H1 (cell line): ENCODE data around the gene SKP2. TPM values are rescaled to one million over a fixed set of nuclear protein-coding genes. Genes with fewer than 3 reads are reported as not detected.

Experiments used
- CTCF ChIA-PET: fragments of 300-600 bp; sonication (Branson Sonifier 250); formaldehyde crosslinking; loops from one replicate; lab custom pipeline; 2021; ENCODE audit not compliant: partially characterized antibody; lab: Charles Lee
- POLR2A ChIA-PET: fragments of 300-600 bp; sonication (Branson Sonifier 250); formaldehyde crosslinking; loops from one replicate; lab custom pipeline; 2021; ENCODE audit warnings: inconsistent platforms; ENCODE audit not compliant: partially characterized antibody; lab: Charles Lee
- DNase-seq, 2 experiments: peaks; one replicate each; pipeline versions ENCODE4 v3.0.0 to v3.0.0-alpha.2; 2010 to 2022; ENCODE audit warnings: low spot score in 2 of 2, low read depth in 1 of 2, mixed read lengths in 1 of 2
- FAIRE-seq: peaks from 2 replicates; lab custom pipeline; 2011; peaks lifted over from hg19 to GRCh38; lab: Jason Lieb, UNC
- H2AFZ ChIP-seq: 2 replicates; pipeline ENCODE4 v1.8.1; 2012; ENCODE audit warnings: low read length, inconsistent platforms
- H2AK5ac ChIP-seq: 2 replicates; pipeline ENCODE4 v1.6.1; 2013; ENCODE audit warnings: low read depth, low read length
- H2BK120ac ChIP-seq: replicated peaks from 2 replicates; pipeline ENCODE3; 2013; ENCODE audit warnings: low read depth, low read length, inconsistent platforms
- H2BK12ac ChIP-seq: 2 replicates; pipeline ENCODE4 v1.6.1; 2013; ENCODE audit warnings: low read depth, low read length
- H2BK15ac ChIP-seq: 2 replicates; pipeline ENCODE4 v1.6.1; 2013; ENCODE audit warnings: low read length
- H2BK20ac ChIP-seq: 2 replicates; pipeline ENCODE4 v1.6.1; 2013; ENCODE audit warnings: low read length
- H2BK5ac ChIP-seq: 2 replicates; pipeline ENCODE4 v1.6.1; 2013; ENCODE audit warnings: low read depth, low read length
- H3K14ac ChIP-seq: 2 replicates; pipeline ENCODE4 v1.6.1; 2013; ENCODE audit warnings: inconsistent platforms; ENCODE audit not compliant: insufficient read length
- H3K18ac ChIP-seq: 2 replicates; pipeline ENCODE4 v1.6.1; 2013; ENCODE audit warnings: low read length; ENCODE audit errors: extremely low read depth
- H3K23ac ChIP-seq: 2 replicates; pipeline ENCODE4 v1.6.1; 2013; ENCODE audit warnings: inconsistent platforms; ENCODE audit not compliant: insufficient read length
- H3K23me2 ChIP-seq: 2 replicates; pipeline ENCODE4 v1.6.1; 2013; ENCODE audit warnings: low read depth, low read length
- H3K27ac ChIP-seq: 2 replicates; pipeline ENCODE4 v1.6.1; 2011; ENCODE audit warnings: low read depth, low read length, inconsistent platforms
- H3K27me3 ChIP-seq, 4 experiments: replicated peaks in 1 of 4; 1 replicate in 1 of 4; 2 replicates in 3 of 4; pipeline versions ENCODE4 v1.6.1 to v1.8.1; 2011 to 2013; ENCODE audit warnings: low read length in 3 of 4, mild to moderate bottlenecking in 3 of 4, inconsistent platforms in 2 of 4, mixed read lengths in 2 of 4, moderate library complexity in 1 of 4; ENCODE audit not compliant: control insufficient read depth in 3 of 4, insufficient read depth in 3 of 4; ENCODE audit errors: extremely low read depth in 1 of 4
- H3K36me3 ChIP-seq, 4 experiments: 2 replicates each; pipeline versions ENCODE4 v1.6.1 to v1.8.1; 2011 to 2013; ENCODE audit warnings: mild to moderate bottlenecking in 4 of 4, low read length in 3 of 4, moderate library complexity in 2 of 4, control low read depth in 1 of 4, inconsistent platforms in 1 of 4; ENCODE audit not compliant: insufficient read depth in 4 of 4, control insufficient read depth in 2 of 4
- H3K4ac ChIP-seq: replicated peaks from 2 replicates; pipeline ENCODE3; 2013; ENCODE audit warnings: low read length, low read depth, mixed read lengths, inconsistent platforms; ENCODE audit not compliant: insufficient read length
- H3K4me1 ChIP-seq, 4 experiments: replicated peaks in 1 of 4; 1 replicate in 1 of 4; 2 replicates in 3 of 4; pipeline versions ENCODE4 v1.6.1 to v1.8.1; 2011 to 2013; ENCODE audit warnings: low read length in 3 of 4, inconsistent platforms in 2 of 4, mixed read lengths in 1 of 4; ENCODE audit not compliant: insufficient read depth in 4 of 4, control insufficient read depth in 3 of 4
- H3K4me2 ChIP-seq, 2 experiments: 2 replicates each; pipeline versions ENCODE4 v1.6.1 to v1.8.1; 2011 to 2013; ENCODE audit warnings: low read depth in 2 of 2, low read length in 2 of 2, control low read depth in 1 of 2, inconsistent platforms in 1 of 2, mild to moderate bottlenecking in 1 of 2; ENCODE audit not compliant: insufficient read depth in 1 of 2
- H3K4me3 ChIP-seq, 4 experiments: fragments of 200-600, 300-600 bp in 1 of 4; sonication (generic), shearing (Covaris generic), sonication (Bioruptor Twin) in 1 of 4; 2 replicates each; pipeline versions ENCODE4 v1.5.1 to v1.8.1; 2011 to 2016; ENCODE audit warnings: low read length in 4 of 4, low read depth in 3 of 4, control low read depth in 2 of 4, inconsistent platforms in 2 of 4, mild to moderate bottlenecking in 2 of 4, mixed read lengths in 1 of 4, moderate library complexity in 1 of 4; ENCODE audit not compliant: insufficient read depth in 2 of 4; ENCODE audit errors: extremely low read depth in 1 of 4
- H3K56ac ChIP-seq: replicated peaks from 2 replicates; pipeline ENCODE3; 2013; ENCODE audit warnings: low read depth, mild to moderate bottlenecking, mixed read lengths, low read length, inconsistent platforms; ENCODE audit not compliant: insufficient read length
- H3K79me1 ChIP-seq: 2 replicates; pipeline ENCODE4 v1.6.1; 2013; ENCODE audit warnings: low read depth, low read length, control low read depth
- H3K79me2 ChIP-seq, 2 experiments: 2 replicates each; pipeline versions ENCODE4 v1.6.1 to v1.8.1; 2012 to 2013; ENCODE audit warnings: low read length in 2 of 2, mild to moderate bottlenecking in 2 of 2, inconsistent platforms in 1 of 2; ENCODE audit not compliant: insufficient read depth in 2 of 2, control insufficient read depth in 1 of 2
- H3K9ac ChIP-seq, 4 experiments: replicated peaks in 1 of 4; 1 replicate in 1 of 4; 2 replicates in 3 of 4; pipeline versions ENCODE4 v1.6.1 to v1.8.1; 2011 to 2013; ENCODE audit warnings: low read depth in 3 of 4, low read length in 3 of 4, control low read depth in 2 of 4, mild to moderate bottlenecking in 2 of 4, moderate library complexity in 2 of 4, inconsistent platforms in 1 of 4; ENCODE audit errors: extremely low read depth in 1 of 4
- H3K9me3 ChIP-seq, 2 experiments: 2 replicates each; pipeline versions ENCODE4 v1.6.1 to v1.8.1; 2012 to 2013; ENCODE audit warnings: mild to moderate bottlenecking in 2 of 2, moderate library complexity in 2 of 2, control low read depth in 1 of 2, inconsistent platforms in 1 of 2, low read depth in 1 of 2, low read length in 1 of 2, mixed read lengths in 1 of 2; ENCODE audit not compliant: insufficient read depth in 2 of 2
- H4K20me1 ChIP-seq, 2 experiments: replicated peaks in 1 of 2; 2 replicates each; pipeline versions ENCODE3 to v1.8.1; 2011 to 2013; ENCODE audit warnings: inconsistent platforms in 2 of 2, low read length in 2 of 2, mild to moderate bottlenecking in 1 of 2; ENCODE audit not compliant: insufficient read depth in 2 of 2, control insufficient read depth in 1 of 2
- H4K5ac ChIP-seq: 2 replicates; pipeline ENCODE4 v1.6.1; 2013; ENCODE audit warnings: low read length, low read depth, mixed read lengths, inconsistent platforms; ENCODE audit not compliant: insufficient read length
- H4K8ac ChIP-seq: 2 replicates; pipeline ENCODE4 v1.8.0; 2013; ENCODE audit warnings: mild to moderate bottlenecking, moderate library complexity, low read length, inconsistent platforms; ENCODE audit not compliant: insufficient read depth; ENCODE audit errors: extremely low read depth
- H4K91ac ChIP-seq: replicated peaks from 2 replicates; pipeline ENCODE3; 2013; ENCODE audit warnings: low read length, mixed read lengths, inconsistent platforms; ENCODE audit not compliant: insufficient read length
- CBX8 ChIP-seq: fragments of 300-800, 300-1000 bp; sonication (generic); IDR thresholded peaks from 2 replicates; pipeline ENCODE4 v1.7.1; 2016; ENCODE audit warnings: low read depth, low read length, borderline replicate concordance
- CTBP2 ChIP-seq: IDR thresholded peaks from 2 replicates; pipeline ENCODE4 v1.7.0; 2011; ENCODE audit warnings: borderline replicate concordance, mild to moderate bottlenecking, moderate library complexity, mixed read lengths, low read length; ENCODE audit not compliant: insufficient read depth, insufficient read length
- EGR1 ChIP-seq: IDR thresholded peaks from 2 replicates; pipeline ENCODE4 v1.6.1; 2011; ENCODE audit warnings: low read depth, low read length, borderline replicate concordance
- HDAC6 ChIP-seq: IDR thresholded peaks from one replicate; pipeline ENCODE4 v1.7.1; 2012; ENCODE audit warnings: low read depth, mild to moderate bottlenecking, inconsistent platforms, low read length, moderate library complexity
- NANOG ChIP-seq: IDR thresholded peaks from 2 replicates; pipeline ENCODE4 v1.6.1; 2011; ENCODE audit warnings: low read length, low read depth, mild to moderate bottlenecking, inconsistent platforms; ENCODE audit not compliant: insufficient read depth, poor library complexity, severe bottlenecking
- PHF8 ChIP-seq: fragments of 200-600 bp; sonication (generic); conservative IDR thresholded peaks from 2 replicates; pipeline ENCODE4 v1.7.1; 2012; ENCODE audit warnings: low read depth, mild to moderate bottlenecking, inconsistent platforms, low read length, moderate library complexity
- TEAD4 ChIP-seq: IDR thresholded peaks from 2 replicates; pipeline ENCODE4 v1.6.1; 2012; ENCODE audit warnings: low read depth, low read length, inconsistent platforms, mixed read lengths
- WGBS, 2 experiments: shearing (Covaris generic) in 1 of 2; methylation state at CpG; one replicate each; pipeline versions ENCODE4 v1.1.6 to v1.1.7; 2013 to 2015; ENCODE audit warnings: low lambda C conversion rate in 2 of 2, mixed read lengths in 2 of 2, inconsistent platforms in 1 of 2, low coverage in 1 of 2, missing lambda C conversion rate in 1 of 2; ENCODE audit not compliant: insufficient replicate concordance in 2 of 2, insufficient coverage in 1 of 2, insufficient read length in 1 of 2; ENCODE audit errors: extremely low coverage in 1 of 2, missing lambda C conversion rate in 1 of 2; 5-methylcytosine and 5-hydroxymethylcytosine counted together
- polyA plus RNA-seq, 7 experiments: library from polyadenylated mRNA; depleted of rRNA in 3 of 7; stranded (reverse) in 5 of 7; unstranded in 2 of 7; fragments of >200 nt in 5 of 7; fragments of 200-250 nt in 2 of 7; gene quantifications; 1 replicate in 5 of 7; 2 replicates in 1 of 7; 4 replicates in 1 of 7; pipeline versions ENCODE4 v1.2.1 to v1.2.3, GENCODE V29; 2011 to 2013; ENCODE audit warnings: missing spikeins in 2 of 7, mixed read lengths in 2 of 7
- total RNA-seq: library from RNA; stranded (reverse); fragmentation: NEBNext Ultra II Directional; extraction: Animal tissue kit (Norgen Biotek cat#: 25700); gene quantifications from 2 replicates; pipeline ENCODE4 v1.2.1, GENCODE V29; 2021

The SKP2 gene
- total and polyA plus RNA-seq, 2 of the 8 experiments (the other 6 are each of a cell fraction or from before 2014, with no cell fraction given), result 49.9 to 104 TPM

GRCh38 chr5:36138900-36139683, 12.8 kb upstream of the SKP2 start:
- H3K23me2 ChIP-seq, result no peaks in the 10 kb centered on the region

More at GRCh38 chr5:36138900-36139683, 12.8 kb upstream of the SKP2 start:
- Histone ChIP-seq H3K9me3 (no peaks in the 10 kb centered on the region), H3K9ac (no peak overlapping the region), H2BK20ac (no peak overlapping the region), H2AK5ac (no peak overlapping the region), H4K5ac (no peak overlapping the region), H4K8ac (no peak overlapping the region), H3K14ac (no peak overlapping the region), H3K36me3 (no peaks in the 10 kb centered on the region), H3K18ac (no peak overlapping the region), H3K56ac (no peak overlapping the region), H2AFZ (no peak overlapping the region), H2BK12ac (no peak overlapping the region), H3K79me1 (no peaks in the 10 kb centered on the region), H2BK5ac (no peak overlapping the region), H3K4me2 (no peak overlapping the region), H2BK15ac (no peak overlapping the region), H2BK120ac (no peak overlapping the region), H3K23ac (no peak overlapping the region), H3K4me1 (no peaks in the 10 kb centered on the region), H3K27ac (no peak overlapping the region), H3K27me3 (no peaks in the 10 kb centered on the region), H3K4me3 (no peak overlapping the region), H3K4ac (no peak overlapping the region), H3K79me2 (no peaks in the 10 kb centered on the region), H4K91ac (no peak overlapping the region), H4K20me1 (peaks cover 0 to 1% of the 10 kb centered on the region in 2 experiments)
- POLR2A ChIA-PET, result interaction anchor here (1.4 to 2.5 kb wide), 2 partner anchors 12 to 14 kb away, joined by 4 to 13 read pairs; partner anchors contain the start of genes LMBRD2 and SKP2
- DNase-seq (no peak), FAIRE-seq (no peak)
- CTCF ChIA-PET, result interaction anchor here (0.8 to 2.7 kb wide), 5 partner anchors 12 to 289 kb away, joined by 3 to 14 read pairs (median 3); partner anchors contain the start of genes LMBRD2 and SKP2
- 88% methylated on average over 7 of the region's 7 CpGs; no CpG with 5 or more reads in 1 of the 2 experiments for WGBS, 2 experiments
- TF ChIP-seq EGR1 (no peak), PHF8 (no peak), NANOG (no peak), CTBP2 (no peak), CBX8 (no peak), TEAD4 (no peak), HDAC6 (no peak)
